ENCODE results near the gene OSM.

The OSM gene

GRCh38 chr22:30285846-30286200 is 19.2 kb upstream of the OSM start:
- DNase-seq (ENCODE audit: low read depth in 3 of 3, low spot score in 1 of 3), result no peak

- DNase-seq (ENCODE audit: low read depth in 3 of 3, low spot score in 1 of 3), result no peak
Measured at GRCh38 chr22:30285176-30285845, 18.7 kb upstream of the OSM start.

GRCh38 chr22:30284666-30285065 is 18.0 kb upstream of the OSM start:
- no peak for DNase-seq (ENCODE audit: low read depth in 3 of 3, low spot score in 1 of 3)

GRCh38 chr22:30284172-30284571 is 17.5 kb upstream of the OSM start:
- no peak for DNase-seq (ENCODE audit: low read depth in 3 of 3, low spot score in 1 of 3)

- DNase-seq (ENCODE audit: low read depth in 3 of 3, low spot score in 1 of 3), result no peak
Measured at GRCh38 chr22:30283342-30283741, 16.7 kb upstream of the OSM start.

GRCh38 chr22:30282616-30283046 is 16.0 kb upstream of the OSM start:
- no peak for DNase-seq (ENCODE audit: low read depth in 3 of 3, low spot score in 1 of 3)

GRCh38 chr22:30280505-30280904 is 13.9 kb upstream of the OSM start:
- no peak for DNase-seq (ENCODE audit: low read depth in 3 of 3, low spot score in 1 of 3)

GRCh38 chr22:30279932-30280331 is 13.3 kb upstream of the OSM start:
- no peak for DNase-seq (ENCODE audit: low read depth in 3 of 3, low spot score in 1 of 3)

GRCh38 chr22:30279046-30279788 is 12.6 kb upstream of the OSM start:
- DNase-seq (ENCODE audit: low read depth in 3 of 3, low spot score in 1 of 3), result no peak

GRCh38 chr22:30277547-30278344 is 11.1 kb upstream of the OSM start:
- DNase-seq (ENCODE audit: low read depth in 3 of 3, low spot score in 1 of 3), result no peak

GRCh38 chr22:30276039-30276438 is 9.4 kb upstream of the OSM start:
- DNase-seq (ENCODE audit: low read depth in 3 of 3, low spot score in 1 of 3), result no peak

GRCh38 chr22:30275625-30276024 is 9.0 kb upstream of the OSM start:
- no peak for DNase-seq (ENCODE audit: low read depth in 3 of 3, low spot score in 1 of 3)

- DNase-seq (ENCODE audit: low read depth in 3 of 3, low spot score in 1 of 3), result no peak
Measured at GRCh38 chr22:30274437-30274812, 7.8 kb upstream of the OSM start.

- DNase-seq (ENCODE audit: low read depth in 3 of 3, low spot score in 1 of 3), result no peak
Measured at GRCh38 chr22:30273711-30274436, 7.2 kb upstream of the OSM start.

- DNase-seq (ENCODE audit: low read depth in 3 of 3, low spot score in 1 of 3), result no peak
Measured at GRCh38 chr22:30272781-30273601, 6.3 kb upstream of the OSM start.

GRCh38 chr22:30270832-30271231 is 4.2 kb upstream of the OSM start:
- no peak for DNase-seq (ENCODE audit: low read depth in 3 of 3, low spot score in 1 of 3)

- no peak for DNase-seq (ENCODE audit: low read depth in 3 of 3, low spot score in 1 of 3)
Measured at GRCh38 chr22:30268331-30268730, 1.7 kb upstream of the OSM start.

GRCh38 chr22:30267382-30268302 is 991 bp upstream of the OSM start:
- no peak for DNase-seq (ENCODE audit: low read depth in 3 of 3, low spot score in 1 of 3)

- peak; percentile 42 to 72 (median 57) for DNase-seq (ENCODE audit: low read depth in 3 of 3, low spot score in 1 of 3)
Measured at GRCh38 chr22:30265823-30266444, 717 bp downstream of the OSM start.
